ENCODE measurements around the gene GCNT3. TPM values are rescaled to one million over a fixed set of nuclear protein-coding genes. Genes with fewer than 3 reads are reported as not detected.

The GCNT3 gene
- total and polyA plus RNA-seq, 2 of the 8 experiments (the other 6 are each of a cell fraction or from before 2014, with no cell fraction given) = not detected

DNA sequence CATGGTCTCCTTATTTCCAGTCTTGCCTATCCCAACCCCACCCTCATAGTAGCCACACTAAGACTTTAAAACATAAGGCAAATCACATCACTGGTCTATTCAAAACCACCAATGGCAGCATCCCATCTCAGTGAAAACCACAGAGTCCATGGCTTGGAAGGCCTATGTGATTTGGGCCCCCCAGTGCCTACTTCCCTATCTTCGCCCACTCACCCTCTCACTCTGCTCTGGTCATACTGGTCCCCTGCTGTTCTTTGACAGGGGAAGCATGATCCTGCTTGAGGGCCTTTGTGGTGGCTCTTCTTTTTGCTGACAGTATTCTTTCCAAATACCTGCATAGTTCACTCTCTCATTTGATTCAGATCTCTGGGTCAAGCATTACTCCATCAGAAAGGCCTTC, 42.5 kb downstream of the GCNT3 start:
- no peak overlapping the region for H3K4me3 ChIP-seq (ENCODE audit: extremely low read depth in 1 of 4, insufficient read depth in 2 of 4, low read depth in 3 of 4, low read length in 4 of 4)
- H3K4me2 ChIP-seq (ENCODE audit: insufficient read depth in 1 of 2, low read depth in 2 of 2, low read length in 2 of 2) = no peak overlapping the region
- no peak overlapping the region for H4K8ac ChIP-seq (ENCODE audit: extremely low read depth, insufficient read depth, low read length)
- no peak overlapping the region for H3K18ac ChIP-seq (ENCODE audit: extremely low read depth, low read length)
- DNase-seq (ENCODE audit: low read depth in 1 of 2, low spot score in 2 of 2) = no peak
- no peak overlapping the region for H2AK5ac ChIP-seq (ENCODE audit: low read depth, low read length)
- no peak overlapping the region for H3K14ac ChIP-seq (ENCODE audit: insufficient read length)
- no peak for FAIRE-seq
- 100% methylated on average over 1 of the region's 1 CpG; no CpG with 5 or more reads in 1 of the 2 experiments for WGBS, 2 experiments (ENCODE audit: extremely low coverage in 1 of 2, insufficient coverage in 1 of 2, insufficient read length in 1 of 2, insufficient replicate concordance in 2 of 2, low coverage in 1 of 2, low lambda C conversion rate in 2 of 2, missing lambda C conversion rate in 1 of 2)
- H2BK15ac ChIP-seq (ENCODE audit: low read length) = no peak overlapping the region
- peaks cover 3 to 4% of the 10 kb centered on the region in 2 experiments for H4K20me1 ChIP-seq (replicated peaks in 1 of 2; ENCODE audit: control insufficient read depth in 1 of 2, insufficient read depth in 2 of 2, low read length in 2 of 2)
- peaks cover 5% of the 10 kb centered on the region for H3K23me2 ChIP-seq (ENCODE audit: low read depth, low read length)
- H4K91ac ChIP-seq (replicated peaks; ENCODE audit: insufficient read length, low read length) = no peak overlapping the region
- H3K9me3 ChIP-seq (ENCODE audit: insufficient read depth in 2 of 2, low read depth in 1 of 2, low read length in 1 of 2) = peaks cover 0 to 3% of the 10 kb centered on the region in 2 experiments; a peak in 1 of 4 replicates
- no peak overlapping the region for H4K5ac ChIP-seq (ENCODE audit: insufficient read length, low read depth, low read length)
- no peak overlapping the region for H2BK12ac ChIP-seq (ENCODE audit: low read depth, low read length)
- no peak overlapping the region for H3K23ac ChIP-seq (ENCODE audit: insufficient read length)
- H3K27me3 ChIP-seq (replicated peaks in 1 of 4; ENCODE audit: control insufficient read depth in 3 of 4, extremely low read depth in 1 of 4, insufficient read depth in 3 of 4, low read length in 3 of 4) = no peaks in the 10 kb centered on the region
- no peak overlapping the region for H2BK20ac ChIP-seq (ENCODE audit: low read length)
- peaks cover 24 to 56% of the 10 kb centered on the region in 2 experiments for H3K79me2 ChIP-seq (ENCODE audit: control insufficient read depth in 1 of 2, insufficient read depth in 2 of 2, low read length in 2 of 2)
- H3K4me1 ChIP-seq (replicated peaks in 1 of 4; ENCODE audit: control insufficient read depth in 3 of 4, insufficient read depth in 4 of 4, low read length in 3 of 4) = peaks cover 0 to 7% (median 0%) of the 10 kb centered on the region in 4 experiments; a peak in 1 of 7 replicates
- peaks cover 17% of the 10 kb centered on the region for H3K79me1 ChIP-seq (ENCODE audit: low read depth, low read length)
- H3K36me3 ChIP-seq (ENCODE audit: control insufficient read depth in 2 of 4, insufficient read depth in 4 of 4, low read length in 3 of 4) = peaks cover 5 to 47% (median 20%) of the 10 kb centered on the region in 4 experiments; a peak in 6 of 8 replicates
- H2BK5ac ChIP-seq (ENCODE audit: low read depth, low read length) = no peak overlapping the region
- ChIA-PET CTCF (ENCODE audit: partially characterized antibody) (interaction anchor here (1.3 to 2.2 kb wide), 3 partner anchors 12 to 125 kb away, joined by 3 to 6 read pairs (median 4); no protein-coding TSS in a partner anchor), POLR2A (ENCODE audit: partially characterized antibody) (no interaction called here)
- H2AFZ ChIP-seq (ENCODE audit: low read length) = no peak overlapping the region
- H3K9ac ChIP-seq (replicated peaks in 1 of 4; ENCODE audit: extremely low read depth in 1 of 4, low read depth in 3 of 4, low read length in 3 of 4) = no peak overlapping the region
- no peak overlapping the region for H2BK120ac ChIP-seq (replicated peaks; ENCODE audit: low read depth, low read length)
- no peak for TF ChIP-seq EGR1 (IDR thresholded peaks at IDR 0.05; ENCODE audit: borderline replicate concordance, low read depth, low read length)
- TF ChIP-seq MAFK (IDR thresholded peaks at IDR 0.05; ENCODE audit: low read depth, low read length) = no peak
- no peak for TF ChIP-seq CEBPB (IDR thresholded peaks at IDR 0.05; ENCODE audit: low read depth, low read length)
- H3K56ac ChIP-seq (replicated peaks; ENCODE audit: insufficient read length, low read depth, low read length) = no peak overlapping the region
- no peak overlapping the region for H3K4ac ChIP-seq (replicated peaks; ENCODE audit: insufficient read length, low read depth, low read length)
- no peak overlapping the region for H3K27ac ChIP-seq (ENCODE audit: low read depth, low read length)
